HEK293 (cell line): ENCODE data around the gene VAT1.

ENCODE experiments used
- CTCF ChIP-seq: fragments of 450-650 bp; formaldehyde crosslinking; IDR thresholded peaks from 2 replicates; pipeline ENCODE4 v1.5.1; 2016; ENCODE audit warnings: missing biosample characterization, missing genetic modification characterization
- ZBTB1 ChIP-seq: fragments of 450-650 bp; formaldehyde crosslinking; IDR thresholded peaks from 2 replicates; pipeline ENCODE4 v1.5.1; 2016; ENCODE audit warnings: missing biosample characterization, missing genetic modification characterization
- ZBTB21 ChIP-seq: fragments of 450-650 bp; formaldehyde crosslinking; IDR thresholded peaks from 2 replicates; pipeline ENCODE4 v1.5.1; 2017; ENCODE audit warnings: missing biosample characterization, missing genetic modification characterization
- ZNF10 ChIP-seq: fragments of 450-650 bp; formaldehyde crosslinking; IDR thresholded peaks from 2 replicates; pipeline ENCODE4 v1.5.1; 2017; ENCODE audit warnings: missing biosample characterization, missing genetic modification characterization
- ZNF398 ChIP-seq: fragments of 450-650 bp; formaldehyde crosslinking; IDR thresholded peaks from 2 replicates; pipeline ENCODE4 v1.5.1; 2017; ENCODE audit warnings: missing biosample characterization, missing genetic modification characterization
- ZNF548 ChIP-seq: fragments of 450-650 bp; formaldehyde crosslinking; IDR thresholded peaks from 2 replicates; pipeline ENCODE4 v1.5.1; 2016; ENCODE audit warnings: missing biosample characterization, missing genetic modification characterization

DNA sequence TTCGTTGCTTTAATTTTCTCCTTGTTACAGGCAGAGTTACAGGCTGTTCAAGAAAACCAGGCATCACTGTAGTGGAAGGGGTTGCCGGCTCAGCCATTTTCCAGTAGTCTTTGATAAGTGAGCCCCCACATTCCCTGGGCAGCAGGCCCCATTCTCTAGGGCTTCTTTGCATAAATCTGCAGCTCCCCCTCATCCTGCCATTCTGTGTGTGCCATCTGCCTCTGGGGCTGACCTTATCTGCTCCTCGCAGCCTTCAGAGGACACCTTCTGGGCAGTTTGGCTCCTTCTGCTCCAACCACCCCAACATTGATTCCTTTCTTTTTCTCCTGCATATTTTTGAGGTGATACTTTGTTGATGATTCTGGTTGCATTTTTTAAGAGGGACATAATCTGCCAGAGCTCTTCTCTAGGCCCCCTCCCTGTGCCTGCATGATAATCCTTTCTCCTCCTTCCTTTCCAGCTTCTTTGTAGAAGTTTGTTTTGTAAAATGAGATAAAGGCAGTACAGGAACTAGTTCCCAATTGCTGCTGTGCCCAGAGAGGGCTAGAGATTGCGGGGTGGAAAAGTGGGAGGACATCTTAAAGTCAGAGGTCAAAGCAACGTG, 19.9 kb upstream of the VAT1 start:
- TF ChIP-seq ZNF10 (tag by site-specific recombination) (no peak), CTCF (tag by site-specific recombination) (no peak), ZNF548 (tag by site-specific recombination) (no peak), ZBTB21 (no peak), ZNF398 (tag by site-specific recombination) (no peak), ZBTB1 (no peak)
